SK-N-SH (cell line): ENCODE data around the gene PPP1R3G. TPM values are rescaled to one million over a fixed set of nuclear protein-coding genes. Genes with fewer than 3 reads are reported as not detected.

ENCODE experiments used
- CTCF ChIA-PET: fragments of 300-600, 350-600 bp; formaldehyde crosslinking; extraction: SDS; loops from one replicate; lab custom pipeline; 2021; lab: Yijun Ruan, JAX
- POLR2A ChIA-PET: fragments of 350-600 bp; sonication (Branson Sonifier 250); formaldehyde crosslinking; extraction: SDS; loops from one replicate; lab custom pipeline; 2020; ENCODE audit warnings: antibody characterized with exemption, inconsistent platforms; lab: Yijun Ruan, JAX
- DNase-seq: peaks from one replicate; pipeline ENCODE4 v3.0.0; 2012
- H2AFZ ChIP-seq: fragments of 200-600 bp; sonication (generic); 2 replicates; pipeline ENCODE4 v1.8.1; 2016; ENCODE audit warnings: antibody characterized with exemption, mild to moderate bottlenecking, low read depth
- H3F3A ChIP-seq: fragments of 200-600 bp; sonication (generic); replicated peaks from 2 replicates; pipeline ENCODE3; 2016; ENCODE audit warnings: antibody characterized with exemption, mild to moderate bottlenecking; ENCODE audit not compliant: insufficient read depth
- H3K27ac ChIP-seq, 2 experiments: fragments of 200-500 bp in 1 of 2; fragments of 200-600 bp in 1 of 2; sonication (Bioruptor generic) in 1 of 2; sonication (generic), shearing (Covaris generic) in 1 of 2; 2 replicates each; pipeline versions ENCODE4 v1.5.1 to v1.6.1; 2014 to 2016; ENCODE audit warnings: low read depth in 2 of 2, inconsistent platforms in 1 of 2, low read length in 1 of 2, mild to moderate bottlenecking in 1 of 2, mixed read lengths in 1 of 2
- H3K27me3 ChIP-seq: fragments of 200-600 bp; sonication (generic), shearing (Covaris generic); 2 replicates; pipeline ENCODE4 v1.6.1; 2016; ENCODE audit warnings: mixed run types; ENCODE audit not compliant: insufficient read depth
- H3K36me3 ChIP-seq, 2 experiments: fragments of 200-500 bp in 1 of 2; fragments of 200-600 bp in 1 of 2; sonication (Bioruptor generic) in 1 of 2; sonication (generic) in 1 of 2; replicated peaks in 1 of 2; 2 replicates each; pipeline versions ENCODE3 to v1.5.1; 2014 to 2016; ENCODE audit warnings: low read length in 1 of 2, mild to moderate bottlenecking in 1 of 2; ENCODE audit not compliant: insufficient read depth in 2 of 2, control insufficient read depth in 1 of 2
- H3K4me1 ChIP-seq, 2 experiments: fragments of 200-500 bp in 1 of 2; fragments of 200-600 bp in 1 of 2; sonication (Bioruptor generic) in 1 of 2; sonication (generic), shearing (Covaris generic) in 1 of 2; 2 replicates each; pipeline versions ENCODE4 v1.5.1 to v1.6.1; 2014 to 2016; ENCODE audit warnings: low read depth in 1 of 2, low read length in 1 of 2, mixed run types in 1 of 2; ENCODE audit not compliant: insufficient read depth in 2 of 2, control insufficient read depth in 1 of 2
- H3K4me2 ChIP-seq: fragments of 200-600 bp; sonication (generic), shearing (Covaris generic); 2 replicates; pipeline ENCODE4 v1.6.1; 2017; ENCODE audit warnings: mixed run types
- H3K4me3 ChIP-seq, 2 experiments: fragments of 200-500 bp in 1 of 2; fragments of 200-600 bp in 1 of 2; sonication (Bioruptor generic) in 1 of 2; sonication (generic), shearing (Covaris generic) in 1 of 2; 2 replicates each; pipeline versions ENCODE4 v1.5.1 to v1.8.1; 2014 to 2016; ENCODE audit warnings: low read depth in 2 of 2, inconsistent platforms in 1 of 2, low read length in 1 of 2, mild to moderate bottlenecking in 1 of 2, mixed read lengths in 1 of 2, moderate library complexity in 1 of 2
- H3K79me2 ChIP-seq: fragments of 200-600 bp; sonication (generic); 2 replicates; pipeline ENCODE4 v1.8.1; 2017; ENCODE audit warnings: mild to moderate bottlenecking; ENCODE audit not compliant: insufficient read depth
- H3K9ac ChIP-seq: fragments of 200-600 bp; sonication (generic); 2 replicates; pipeline ENCODE4 v1.6.1; 2017; ENCODE audit warnings: mixed run types
- H3K9me2 ChIP-seq: fragments of 200-600 bp; sonication (generic); 2 replicates; pipeline ENCODE4 v1.6.1; 2017; ENCODE audit warnings: mixed run types
- H3K9me3 ChIP-seq: fragments of 200-600 bp; sonication (generic); 2 replicates; pipeline ENCODE4 v1.6.1; 2017; ENCODE audit warnings: mixed run types, mild to moderate bottlenecking, moderate library complexity
- H4K20me1 ChIP-seq: fragments of 200-600 bp; sonication (generic); 2 replicates; pipeline ENCODE4 v1.6.1; 2017; ENCODE audit warnings: mild to moderate bottlenecking, mixed run types; ENCODE audit not compliant: insufficient read depth
- CHD2 ChIP-seq: fragments of 150-350 bp; IDR thresholded peaks from 2 replicates; pipeline ENCODE4 v1.6.1; 2018; ENCODE audit warnings: low read length; ENCODE audit not compliant: partially characterized antibody
- CTCF ChIP-seq: fragments of 200-600 bp; sonication (generic); IDR thresholded peaks from 2 replicates; pipeline ENCODE4 v1.6.1; 2017; ENCODE audit warnings: antibody characterized with exemption, mild to moderate bottlenecking, moderate library complexity
- FOXJ3 ChIP-seq: sonication (generic); formaldehyde crosslinking; IDR thresholded peaks from 2 replicates; pipeline ENCODE4 v1.5.1; 2020; ENCODE audit warnings: mild to moderate bottlenecking, missing genetic modification reagents
- GATA2 ChIP-seq: sonication (generic); formaldehyde crosslinking; IDR thresholded peaks from 2 replicates; pipeline ENCODE4 v1.5.0; 2020; ENCODE audit warnings: mild to moderate bottlenecking, missing genetic modification reagents
- JUND ChIP-seq: IDR thresholded peaks from 2 replicates; pipeline ENCODE4 v1.4.0; 2012
- PBX3 ChIP-seq: IDR thresholded peaks from 2 replicates; pipeline ENCODE4; 2012
- WGBS: methylation state at CpG from one replicate; pipeline ENCODE4 v1.1.6; 2017; ENCODE audit warnings: low lambda C conversion rate; 5-methylcytosine and 5-hydroxymethylcytosine counted together
- polyA plus RNA-seq, 3 experiments: library from polyadenylated mRNA; depleted of rRNA; stranded (reverse); fragments of >200 nt; gene quantifications; 2 replicates each; pipeline ENCODE4 v1.2.3, GENCODE V29; 2012

PPP1R3G gene
- polyA plus RNA-seq, 1 of the 3 experiments (the other 2 are of a cell fraction), result 0.10 TPM

GRCh38 chr6:5115168-5115567, 30.0 kb downstream of the PPP1R3G start:
- H3K4me3 ChIP-seq, result no peak overlapping the region
- H2AFZ ChIP-seq, result no peak overlapping the region
- H3K4me1 ChIP-seq, result peaks cover 0 to 6% of the 10 kb centered on the region in 2 experiments; a peak in 2 of 4 replicates
- no peaks in the 10 kb centered on the region for H3K9me2 ChIP-seq
- ChIA-PET POLR2A (no interaction called here), CTCF (interaction anchor here (2.3 kb wide), 1 partner anchor 28 kb away, joined by 7 read pairs; no protein-coding TSS in a partner anchor)
- DNase-seq, result no peak
- H3K9me3 ChIP-seq, result no peaks in the 10 kb centered on the region
- peaks cover 5% of the 10 kb centered on the region for H3F3A ChIP-seq
- H3K27ac ChIP-seq, result no peak overlapping the region
- H3K9ac ChIP-seq, result no peak overlapping the region
- peaks cover 0 to 3% of the 10 kb centered on the region in 2 experiments for H3K36me3 ChIP-seq
- no peak overlapping the region for H3K4me2 ChIP-seq
- 95% methylated on average over 10 of the region's 10 CpGs for WGBS
- H4K20me1 ChIP-seq, result 0 out of 2 replicates have a peak, but pooled peaks cover 8% of the 10 kb centered on the region
- no peaks in the 10 kb centered on the region for H3K79me2 ChIP-seq
- peak; percentile 28 for TF ChIP-seq CTCF
- TF ChIP-seq GATA2 (CRISPR knock-in tag), result no peak
- H3K27me3 ChIP-seq, result no peaks in the 10 kb centered on the region

GRCh38 chr6:5116243-5116991, 31.3 kb downstream of the PPP1R3G start:
- Histone ChIP-seq H3K9me3 (no peaks in the 10 kb centered on the region), H3F3A (peaks cover 5% of the 10 kb centered on the region), H3K79me2 (no peaks in the 10 kb centered on the region), H4K20me1 (0 out of 2 replicates have a peak, but pooled peaks cover 8% of the 10 kb centered on the region), H3K9me2 (no peaks in the 10 kb centered on the region), H3K4me3 (no peak overlapping the region), H3K27me3 (no peaks in the 10 kb centered on the region), H3K4me1 (peaks cover 0 to 6% of the 10 kb centered on the region in 2 experiments; a peak in 2 of 4 replicates), H3K27ac (no peak overlapping the region), H3K9ac (no peak overlapping the region), H3K4me2 (no peak overlapping the region), H2AFZ (no peak overlapping the region), H3K36me3 (no peaks in the 10 kb centered on the region)
- CTCF ChIA-PET, result interaction anchor here (1.6 kb wide), 1 partner anchor 27 kb away, joined by 3 read pairs; no protein-coding TSS in a partner anchor
- 96% methylated on average over 9 of the region's 9 CpGs for WGBS
- TF ChIP-seq PBX3 (no peak), JUND (no peak), FOXJ3 (no peak), CHD2 (no peak)
- DNase-seq, result no peak
- POLR2A ChIA-PET, result no interaction called here
